GM12873 (cell line): ENCODE data around the gene MEGF10.
A peak's percentile ranks its signal among the peaks of the same experiment; 100 is the strongest.

Source experiments
- CTCF ChIP-seq: IDR thresholded peaks from 2 replicates; pipeline ENCODE4 v1.5.1; 2012; ENCODE audit warnings: low read depth, mild to moderate bottlenecking, moderate library complexity, low read length, control low read depth; ENCODE audit not compliant: insufficient read depth; ENCODE audit errors: missing control alignments

Gene MEGF10

GRCh38 chr5:127434588-127434987, 144.0 kb downstream of the MEGF10 start:
- no peak for TF ChIP-seq CTCF

DNA sequence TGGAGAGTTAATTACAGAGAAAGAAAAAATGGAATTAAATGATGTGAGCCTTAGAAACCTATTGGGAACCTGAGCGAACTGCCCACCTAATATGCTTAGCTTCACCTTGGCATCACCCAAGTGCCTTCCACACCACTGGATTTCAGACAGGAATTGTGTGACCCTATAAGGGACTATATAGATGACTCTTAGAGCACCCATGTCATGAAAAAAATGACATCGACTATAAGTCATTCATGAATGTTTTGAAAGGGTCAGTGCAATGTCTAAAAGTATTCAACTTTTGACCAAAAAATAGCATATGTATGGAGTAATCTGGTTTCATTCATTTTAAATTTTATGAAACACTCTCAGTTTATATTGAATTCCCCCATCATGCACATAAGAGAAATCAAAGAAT, 145.2 kb downstream of the MEGF10 start:
- TF ChIP-seq CTCF, result no peak

DNA sequence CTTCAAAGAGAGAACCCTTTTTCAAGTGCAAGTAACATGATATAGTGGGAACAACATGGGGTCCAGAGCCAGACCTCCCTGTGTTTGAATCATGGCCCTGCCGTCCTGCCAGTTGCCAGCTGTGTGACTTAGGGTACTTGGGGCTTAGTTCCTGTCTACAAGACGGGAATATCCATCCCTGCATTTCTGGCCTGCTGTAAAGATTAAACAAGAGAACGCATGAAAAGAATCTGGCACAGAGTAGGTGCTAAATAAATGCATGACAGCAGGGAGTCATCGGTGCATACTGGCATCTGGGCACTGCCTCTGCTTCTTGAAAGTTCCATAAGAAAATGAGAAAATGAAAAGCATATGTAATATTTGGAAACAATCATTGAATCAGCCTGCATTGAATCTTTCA, 149.0 kb downstream of the MEGF10 start:
- no peak for TF ChIP-seq CTCF

DNA sequence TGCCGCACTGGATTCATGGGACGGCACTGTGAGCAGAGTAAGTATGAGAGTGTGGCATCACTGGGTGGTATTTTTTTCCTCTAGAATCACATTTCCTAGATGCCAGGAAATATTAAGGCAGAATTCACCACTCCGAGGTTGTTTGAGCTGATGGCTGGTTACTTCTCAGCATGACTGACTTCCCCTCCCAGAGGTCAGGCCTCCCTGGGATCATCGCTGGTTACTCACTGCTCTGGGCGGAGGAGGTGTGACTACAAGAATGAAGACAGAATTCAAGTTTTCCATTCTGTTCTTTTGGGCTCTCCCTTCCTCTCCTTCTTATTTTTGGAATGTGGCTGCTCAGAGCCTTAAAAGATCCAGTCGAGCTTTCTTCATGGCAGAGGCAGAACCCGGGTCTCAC, 150.2 kb downstream of the MEGF10 start:
- TF ChIP-seq CTCF, result no peak

DNA sequence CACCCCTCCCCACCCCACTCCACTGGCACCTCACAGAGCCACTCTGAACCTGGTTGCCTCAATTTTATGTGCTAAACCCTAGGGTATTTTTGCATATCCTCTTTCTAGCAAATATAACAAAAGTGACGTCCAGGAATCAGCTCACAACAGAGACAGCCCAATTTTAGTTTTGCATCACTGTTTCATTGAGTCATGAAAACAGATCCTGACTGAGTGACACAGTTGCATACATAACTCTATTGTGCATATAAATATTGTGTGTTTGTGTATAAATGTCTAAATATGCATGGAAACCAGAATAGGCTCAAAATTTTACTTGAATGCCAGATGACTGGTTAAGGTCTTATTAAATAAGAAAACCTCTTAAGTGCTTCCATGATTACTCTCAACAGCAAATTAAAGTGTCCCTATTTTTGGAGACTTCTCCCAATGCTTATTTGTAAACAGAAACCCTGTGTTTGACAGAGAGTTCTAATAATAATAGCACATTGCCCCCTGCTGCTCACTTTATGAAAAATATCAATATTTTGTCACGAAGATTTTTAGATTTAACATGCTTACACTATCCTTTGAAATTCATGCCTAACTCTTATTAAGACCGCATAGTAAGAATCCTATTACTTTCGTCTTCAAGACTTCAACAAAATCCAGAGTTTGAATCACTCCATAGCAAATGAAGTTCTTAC, 151.3 kb downstream of the MEGF10 start:
- peak; percentile 30 for TF ChIP-seq CTCF

GRCh38 chr5:127444171-127444570, 153.6 kb downstream of the MEGF10 start:
- no peak for TF ChIP-seq CTCF

DNA sequence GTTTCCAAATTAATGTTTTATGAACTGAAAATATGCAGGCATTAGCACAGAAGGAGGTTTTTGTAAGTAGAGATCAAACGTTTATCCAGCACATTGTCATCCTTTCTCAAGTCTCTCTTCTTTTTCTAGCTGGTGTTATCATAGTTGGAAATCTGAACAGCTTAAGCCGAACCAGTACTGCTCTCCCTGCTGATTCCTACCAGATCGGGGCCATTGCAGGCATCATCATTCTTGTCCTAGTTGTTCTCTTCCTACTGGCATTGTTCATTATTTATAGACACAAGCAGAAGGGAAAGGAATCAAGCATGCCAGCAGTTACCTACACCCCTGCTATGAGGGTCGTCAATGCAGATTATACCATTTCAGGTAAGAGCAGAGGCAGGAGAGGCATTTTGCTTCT, 154.7 kb downstream of the MEGF10 start:
- no peak for TF ChIP-seq CTCF
